HG03558 (cell line): Measurements from ENCODE around the gene GPATCH11.

Source experiments
- ATAC-seq: cut with Tn5 transposase; IDR thresholded peaks from one replicate; pipeline ENCODE4 v1.9.1; 2021; ENCODE audit warnings: moderate number of reproducible peaks; ENCODE audit not compliant: unreplicated experiment; ENCODE audit errors: extremely low read depth

The GPATCH11 gene

GRCh38 chr2:37083873-37084794 is at the start of gene GPATCH11, which contains the start of gene HEATR5B:
Gene GPATCH11 (plus strand): TSS chr2:37084518. CDS start chr2:37088382, 3,864 bp downstream.
Gene HEATR5B (minus strand): TSS chr2:37084372. CDS start chr2:37083414, 958 bp downstream.
- ATAC-seq, result peak; percentile 63

DNA sequence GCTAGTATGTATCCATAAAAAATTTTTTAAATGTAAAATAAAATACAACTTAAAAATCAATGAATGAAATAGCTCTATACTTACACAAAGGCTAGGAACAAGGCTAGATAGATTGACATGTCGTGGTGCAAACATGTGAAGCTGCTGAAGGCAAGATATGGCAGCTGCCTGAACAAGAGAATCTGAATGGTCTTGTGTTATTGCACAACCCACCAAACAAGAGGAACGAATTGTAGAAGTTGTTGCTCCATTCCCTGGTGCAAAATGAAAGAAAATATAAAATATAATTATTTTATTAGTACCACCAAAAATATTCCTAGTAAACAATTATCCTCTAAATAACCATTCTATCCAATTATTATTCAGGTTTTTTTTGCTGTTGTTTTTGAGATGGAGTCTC is 46.5 kb upstream of the GPATCH11 start:
- no peak for ATAC-seq

DNA sequence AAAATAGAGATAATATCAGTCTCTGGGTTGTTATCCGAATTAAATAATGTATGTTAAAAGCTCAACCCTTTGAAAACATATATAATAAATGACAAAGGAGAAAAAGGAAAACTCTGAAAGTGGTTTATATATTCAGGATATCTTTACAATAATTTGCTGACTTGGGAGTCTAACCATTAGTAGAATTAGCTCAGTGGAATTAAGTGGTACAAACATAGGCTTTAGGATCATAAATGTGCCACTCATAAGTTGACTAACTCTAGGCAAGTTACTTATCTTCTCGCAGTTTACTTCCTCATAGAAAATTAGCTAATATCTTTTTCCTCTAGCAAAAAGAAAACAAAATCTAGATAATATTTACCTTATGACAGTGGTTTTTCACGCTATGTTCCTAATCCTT is 44.7 kb upstream of the GPATCH11 start:
- ATAC-seq, result no peak

DNA sequence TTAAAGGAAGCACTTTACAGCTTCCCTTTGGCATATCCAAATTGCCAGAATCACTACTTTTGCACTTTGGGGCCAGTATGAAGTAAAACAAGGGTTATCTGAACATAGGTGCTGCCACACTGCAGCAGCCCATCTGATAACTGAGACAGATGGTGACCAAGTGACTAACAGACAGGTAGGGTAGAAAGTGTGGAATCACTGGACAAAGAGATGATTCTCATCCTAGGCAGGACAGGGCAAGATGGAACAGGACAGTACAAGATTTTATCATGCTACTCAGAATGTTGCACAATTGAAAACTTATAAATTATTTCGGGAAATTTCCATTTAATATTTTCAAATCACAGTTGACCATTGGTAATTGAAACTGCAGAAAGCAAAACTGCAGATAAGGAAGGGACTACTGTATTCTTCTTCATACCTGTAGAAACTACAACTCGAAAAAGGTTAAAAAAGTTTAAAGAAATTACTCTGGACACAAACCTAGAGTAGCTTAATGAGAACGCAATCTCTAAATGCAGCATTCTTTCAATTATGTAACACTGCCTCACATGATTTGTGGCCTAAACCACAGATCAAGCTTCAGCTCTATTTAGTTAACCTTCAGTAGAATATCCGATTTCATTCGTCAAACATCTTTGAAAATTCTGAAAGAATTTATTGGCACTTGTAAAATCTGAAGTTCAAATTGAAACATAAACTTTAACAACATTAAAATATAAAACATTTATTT is 31.6 kb upstream of the GPATCH11 start:
- no peak for ATAC-seq

DNA sequence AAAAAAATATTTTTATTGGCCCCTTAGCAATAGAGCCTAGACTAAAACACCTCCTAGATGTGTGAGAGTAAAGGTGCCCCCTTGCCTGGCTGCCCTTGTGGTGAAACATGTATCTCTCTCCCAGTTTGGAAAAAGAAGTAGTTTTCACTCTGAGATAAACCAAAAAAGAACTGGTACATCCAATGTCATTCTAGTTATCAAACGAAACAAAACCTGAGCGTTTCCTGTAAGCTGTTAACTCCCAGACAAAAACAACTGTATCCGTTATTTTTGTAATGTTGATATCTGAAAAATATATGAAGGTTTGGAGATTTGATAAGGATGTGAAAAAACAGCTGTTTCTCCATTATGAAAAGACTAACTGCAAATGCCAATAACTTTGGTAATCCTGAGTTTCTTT is 24.5 kb upstream of the GPATCH11 start:
- no peak for ATAC-seq

- no peak for ATAC-seq
Measured at GRCh38 chr2:37060446-37060845, 23.9 kb upstream of the GPATCH11 start.

DNA sequence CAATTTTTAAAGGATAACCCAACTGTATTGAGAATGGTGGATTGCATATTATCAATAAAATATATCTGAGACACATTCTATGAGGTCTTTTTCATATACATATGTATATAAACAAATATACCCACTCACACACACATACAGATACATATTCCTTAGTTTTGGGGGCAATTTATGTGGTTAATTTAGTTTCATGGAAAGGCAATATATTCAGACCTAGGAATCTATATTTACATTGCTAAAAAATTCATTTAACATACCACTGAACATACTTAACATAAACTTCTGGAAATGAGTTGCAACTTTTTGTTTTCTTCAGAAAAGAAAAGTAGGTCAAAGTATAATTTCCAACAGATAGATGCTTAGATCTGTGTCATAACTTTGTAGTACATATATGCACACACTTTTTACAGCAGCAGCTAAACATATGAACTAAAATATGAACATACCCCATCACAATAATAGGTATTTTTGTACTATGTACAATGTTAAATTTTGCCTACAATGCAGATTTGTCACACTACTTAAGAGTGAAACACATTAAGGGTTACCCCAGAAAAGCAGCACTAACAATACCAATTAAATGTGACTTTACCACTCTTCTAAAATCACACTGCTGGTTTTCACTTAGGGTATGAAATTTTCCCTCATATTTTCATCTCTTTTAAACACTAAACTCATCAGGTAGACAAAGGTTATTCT is 23.2 kb upstream of the GPATCH11 start:
- ATAC-seq, result no peak

DNA sequence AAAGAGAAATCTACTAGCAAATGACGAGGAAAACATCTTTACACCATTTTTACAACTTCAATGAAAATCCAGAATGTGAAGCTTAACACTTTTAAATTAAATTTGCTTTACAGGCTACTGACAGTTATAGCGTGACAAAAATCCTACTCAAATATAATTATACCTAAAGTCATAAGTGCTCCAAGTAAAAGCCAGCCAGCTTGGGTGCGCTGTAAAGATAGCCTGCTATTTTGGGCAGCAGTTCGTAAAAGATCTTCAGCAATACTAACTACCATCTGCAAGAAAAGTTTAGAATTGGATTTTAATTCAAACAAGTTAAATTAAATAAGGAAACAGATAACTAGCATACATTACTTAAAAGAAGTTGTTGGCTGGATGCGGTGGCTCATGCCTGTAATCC is 22.5 kb upstream of the GPATCH11 start:
- no peak for ATAC-seq

GRCh38 chr2:37068686-37069085 is 15.6 kb upstream of the GPATCH11 start:
- no peak for ATAC-seq

DNA sequence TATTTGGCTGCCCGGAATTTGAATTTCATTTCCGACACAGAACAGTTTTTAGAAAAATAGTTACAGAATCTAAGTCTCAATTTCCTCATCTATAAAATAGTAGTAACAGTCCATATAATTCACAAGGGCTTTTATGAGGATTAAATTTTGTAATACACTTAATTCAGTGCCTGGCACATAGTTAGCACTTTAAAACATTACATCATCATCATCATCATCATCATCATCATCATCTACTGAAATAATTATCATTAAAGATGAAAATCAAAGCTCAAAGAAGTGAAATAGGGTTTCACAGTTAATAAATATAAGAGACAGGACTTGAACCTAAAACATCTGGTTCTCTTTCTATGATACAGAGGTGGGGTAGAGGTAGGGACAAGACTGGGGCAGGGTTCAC is 13.4 kb upstream of the GPATCH11 start:
- ATAC-seq, result no peak

GRCh38 chr2:37080266-37080665 is 4.1 kb upstream of the GPATCH11 start:
- no peak for ATAC-seq

DNA sequence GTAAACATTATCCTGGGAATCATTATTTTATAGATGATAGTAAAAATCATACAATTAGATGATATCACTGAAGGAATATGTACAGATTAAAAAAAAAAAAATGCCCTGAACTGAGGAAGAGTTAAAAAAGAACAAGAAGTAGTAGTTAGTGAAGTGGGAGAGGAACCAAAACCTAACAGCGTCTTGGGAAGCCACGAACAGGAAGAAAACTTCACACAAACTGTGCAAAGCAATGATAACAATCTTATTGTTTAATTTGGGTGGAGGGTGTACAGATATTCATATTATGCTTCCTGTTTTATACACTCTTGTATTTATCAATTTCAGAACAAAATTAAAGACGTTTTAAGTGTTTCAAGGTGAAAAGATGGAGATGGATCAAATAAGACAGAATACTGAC is 3.6 kb upstream of the GPATCH11 start:
- no peak for ATAC-seq

DNA sequence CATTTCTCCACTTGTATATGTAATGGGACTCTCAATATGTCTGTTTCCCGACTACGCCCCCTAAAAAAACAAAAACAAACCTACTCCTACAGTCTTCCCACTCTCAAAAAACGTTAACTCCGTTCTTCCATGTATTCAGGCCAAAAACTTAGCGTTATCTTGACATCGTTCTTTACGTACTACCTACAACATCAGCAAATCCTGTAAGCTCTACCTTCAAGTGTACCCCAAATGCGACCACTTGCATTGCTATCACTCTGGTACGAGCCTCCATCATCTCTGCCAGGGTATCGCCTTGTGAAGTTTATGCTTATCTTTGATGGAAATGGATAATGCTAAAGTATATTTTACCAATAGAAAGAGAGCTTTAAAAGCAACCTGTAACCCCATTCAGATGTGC is 479 bp downstream of the GPATCH11 start:
- no peak for ATAC-seq

GRCh38 chr2:37085731-37086147 is 1.4 kb downstream of the GPATCH11 start:
- no peak for ATAC-seq

DNA sequence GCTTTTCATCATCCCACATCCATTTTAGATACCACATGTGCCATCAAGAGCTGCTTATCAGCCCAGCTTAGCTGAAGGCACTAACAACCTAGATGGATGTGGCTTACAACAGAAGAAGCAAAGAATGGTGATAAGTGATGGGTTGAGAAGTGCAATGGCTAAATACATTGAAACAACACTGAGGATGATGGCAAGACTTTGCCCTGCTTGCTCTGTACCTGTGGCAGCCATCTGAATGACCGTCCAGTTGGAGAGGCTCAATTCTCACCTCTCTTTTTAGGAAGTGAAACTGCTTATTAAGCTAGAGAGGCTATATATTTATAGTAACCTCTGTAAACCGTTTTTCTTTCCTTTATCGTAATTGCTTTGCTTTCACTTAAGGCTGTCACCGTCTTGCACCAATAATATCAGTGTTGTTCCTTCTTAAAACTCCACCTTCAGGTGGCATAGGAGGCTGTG is 5.7 kb downstream of the GPATCH11 start:
- peak; percentile 87 for ATAC-seq

- peak; percentile 40 for ATAC-seq
Measured at GRCh38 chr2:37091873-37092272, 7.6 kb downstream of the GPATCH11 start.

DNA sequence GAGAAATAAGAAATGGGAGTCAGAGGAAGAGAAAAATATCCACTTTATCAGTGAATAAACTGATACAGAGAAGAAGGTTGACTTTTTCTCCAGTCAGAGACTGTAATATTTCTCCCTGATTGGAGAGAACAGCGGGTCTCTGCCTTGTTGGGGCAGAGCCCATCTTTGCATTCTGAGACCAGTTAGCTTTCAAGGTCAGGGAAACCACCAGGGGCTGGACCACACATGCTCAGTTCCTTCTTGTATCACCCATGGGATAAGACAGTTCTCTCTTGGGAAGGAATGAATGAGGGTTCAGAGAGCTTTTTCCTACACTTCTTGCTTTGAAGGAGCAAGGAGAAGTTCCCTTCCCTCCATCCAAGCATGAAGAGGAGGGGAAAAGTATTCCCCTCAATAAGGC is 12.2 kb downstream of the GPATCH11 start:
- ATAC-seq, result no peak

GRCh38 chr2:37098416-37099118 is 14.2 kb downstream of the GPATCH11 start:
- no peak for ATAC-seq

- no peak for ATAC-seq
Measured at GRCh38 chr2:37100054-37100453, 15.7 kb downstream of the GPATCH11 start.

DNA sequence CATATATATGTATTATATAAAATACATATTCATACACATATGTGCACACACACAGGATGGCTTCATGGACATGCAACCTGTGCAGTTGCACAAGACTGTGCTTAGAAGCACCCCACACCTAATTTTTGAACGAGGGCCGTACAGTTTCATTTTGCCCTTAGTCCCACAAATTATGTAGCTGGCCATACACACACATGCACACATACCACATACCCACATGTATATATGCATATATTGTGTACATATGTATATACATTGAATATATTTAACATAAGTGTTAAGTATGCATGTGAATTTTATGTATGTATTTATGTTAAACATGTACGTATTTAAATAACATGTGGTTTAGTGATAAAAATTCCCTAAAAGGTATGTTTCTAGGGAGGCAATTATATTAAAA is 18.3 kb downstream of the GPATCH11 start:
- ATAC-seq, result no peak
